ENCODE data around the gene MMP11. TPM values are rescaled to one million over a fixed set of nuclear protein-coding genes. Genes with fewer than 3 reads are reported as not detected.
A peak's percentile ranks its signal among the peaks of the same experiment; 100 is the strongest.

The MMP11 gene
- total RNA-seq, 4 donors from 2014 or later = 4.5 to 7.3 (median 5.6) TPM

DNA sequence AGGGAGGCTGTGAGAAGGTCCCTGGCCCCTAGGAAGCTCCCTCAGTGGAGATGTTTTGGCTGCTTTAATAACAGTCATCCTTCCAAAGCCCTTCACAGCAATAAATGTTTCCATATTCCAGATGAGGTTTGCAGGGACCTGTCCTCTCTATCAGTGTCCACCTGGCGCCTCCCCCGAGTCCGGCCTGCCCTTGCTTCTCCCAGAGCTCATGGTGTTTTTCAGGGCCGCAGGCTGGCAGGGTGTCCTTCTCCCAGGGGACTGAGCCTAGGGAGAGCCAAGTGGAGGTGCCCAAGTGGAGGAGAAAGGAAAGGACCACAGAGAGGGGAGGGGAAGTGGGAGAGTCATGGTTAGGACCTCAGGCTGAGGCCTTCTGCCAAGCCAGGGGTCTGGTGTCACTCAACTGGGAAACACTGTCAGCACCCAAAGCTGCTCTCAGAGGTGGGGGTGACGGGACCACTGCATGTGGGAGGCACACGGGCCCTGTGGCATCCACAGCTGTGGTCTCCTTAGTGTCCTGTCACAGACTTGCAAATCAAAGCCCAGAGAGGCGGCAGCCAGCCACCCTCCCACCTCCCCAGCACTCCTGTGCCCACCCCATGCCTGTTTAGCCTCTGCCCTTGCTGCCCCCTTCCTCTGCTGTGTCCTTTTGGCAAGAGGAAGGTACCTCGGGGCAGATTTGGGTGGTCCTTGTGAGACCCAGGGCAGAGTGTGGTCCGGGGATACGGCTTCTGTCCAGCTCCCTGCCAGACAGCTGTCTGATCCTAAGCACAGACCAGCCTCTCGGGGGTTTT, 59.8 kb downstream of the MMP11 start:
- 76 to 94% methylated on average over 5 to 9 of the region's 11 CpGs for WGBS, 2 donors
- no peak overlapping the region for H3K27ac ChIP-seq
- no peak overlapping the region for H3K4me3 ChIP-seq
- no peak for DNase-seq (ENCODE audit: low spot score in 2 of 2)
- peaks cover 0 to 93% (median 6%) of the 10 kb centered on the region in 3 donors for H3K36me3 ChIP-seq
- TF ChIP-seq POLR2A (IDR thresholded peaks at IDR 0.05) = no peak
- TF ChIP-seq, protein P1, sequence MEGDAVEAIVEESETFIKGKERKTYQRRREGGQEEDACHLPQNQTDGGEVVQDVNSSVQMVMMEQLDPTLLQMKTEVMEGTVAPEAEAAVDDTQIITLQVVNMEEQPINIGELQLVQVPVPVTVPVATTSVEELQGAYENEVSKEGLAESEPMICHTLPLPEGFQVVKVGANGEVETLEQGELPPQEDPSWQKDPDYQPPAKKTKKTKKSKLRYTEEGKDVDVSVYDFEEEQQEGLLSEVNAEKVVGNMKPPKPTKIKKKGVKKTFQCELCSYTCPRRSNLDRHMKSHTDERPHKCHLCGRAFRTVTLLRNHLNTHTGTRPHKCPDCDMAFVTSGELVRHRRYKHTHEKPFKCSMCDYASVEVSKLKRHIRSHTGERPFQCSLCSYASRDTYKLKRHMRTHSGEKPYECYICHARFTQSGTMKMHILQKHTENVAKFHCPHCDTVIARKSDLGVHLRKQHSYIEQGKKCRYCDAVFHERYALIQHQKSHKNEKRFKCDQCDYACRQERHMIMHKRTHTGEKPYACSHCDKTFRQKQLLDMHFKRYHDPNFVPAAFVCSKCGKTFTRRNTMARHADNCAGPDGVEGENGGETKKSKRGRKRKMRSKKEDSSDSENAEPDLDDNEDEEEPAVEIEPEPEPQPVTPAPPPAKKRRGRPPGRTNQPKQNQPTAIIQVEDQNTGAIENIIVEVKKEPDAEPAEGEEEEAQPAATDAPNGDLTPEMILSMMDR (IDR thresholded peaks at IDR 0.05) = no peak
- H3K27me3 ChIP-seq = no peaks in the 10 kb centered on the region
- H3K9me3 ChIP-seq = peaks cover 0 to 4% (median 0%) of the 10 kb centered on the region in 4 donors
- peaks cover 0 to 48% (median 6%) of the 10 kb centered on the region in 4 donors for H3K4me1 ChIP-seq

DNA sequence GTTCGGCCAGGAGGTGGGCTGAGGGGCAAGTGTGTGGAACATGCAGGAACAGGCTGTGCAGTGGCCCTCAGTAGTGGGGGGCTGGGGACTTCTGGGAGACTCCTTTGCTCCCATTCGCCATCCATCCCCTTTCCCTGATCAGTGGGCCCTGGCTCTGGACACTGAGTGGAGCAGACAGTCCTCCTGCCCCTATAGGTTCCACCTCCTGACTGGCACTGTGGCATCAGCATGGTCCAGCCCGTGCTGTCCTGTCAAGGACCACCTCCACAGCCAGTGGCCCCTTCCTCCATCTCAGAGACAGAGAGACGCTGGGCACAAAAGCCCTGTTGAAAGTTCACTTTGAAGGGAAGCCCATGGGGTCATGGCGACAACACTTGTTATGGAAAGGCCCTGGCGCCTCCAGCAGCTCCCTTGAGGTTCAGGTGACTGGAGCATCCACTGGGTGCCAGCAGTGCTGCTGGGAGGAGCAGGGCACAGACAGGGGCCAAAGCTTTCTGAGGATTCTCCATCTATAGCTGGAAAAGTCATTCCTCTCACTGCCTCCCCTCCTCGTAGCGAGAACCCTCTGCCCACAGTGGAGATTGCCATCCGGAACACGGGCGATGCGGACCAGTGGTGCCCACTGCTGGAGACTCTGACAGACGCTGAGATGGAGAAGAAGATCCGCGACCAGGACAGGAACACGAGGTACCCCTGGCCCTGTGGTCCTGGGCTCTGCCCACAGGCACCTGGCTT, 60.5 kb downstream of the MMP11 start:
- H3K36me3 ChIP-seq = peaks cover 0 to 85% (median 6%) of the 10 kb centered on the region in 3 donors
- peaks cover 0 to 4% (median 0%) of the 10 kb centered on the region in 4 donors for H3K9me3 ChIP-seq
- H3K27ac ChIP-seq = peak overlapping the region in 1 of 4 donors; percentile 56
- TF ChIP-seq EP300 (IDR thresholded peaks at IDR 0.05) (no peak), POLR2A (IDR thresholded peaks at IDR 0.05) (no peak)
- TF ChIP-seq, protein P1 (IDR thresholded peaks at IDR 0.05) = no peak
- no peak overlapping the region for H3K4me3 ChIP-seq
- H3K4me1 ChIP-seq = peaks cover 0 to 56% (median 7%) of the 10 kb centered on the region in 4 donors
- 89 to 91% methylated on average over 13 to 16 of the region's 16 CpGs for WGBS, 2 donors
- H3K27me3 ChIP-seq = no peaks in the 10 kb centered on the region
- DNase-seq (ENCODE audit: low spot score in 2 of 2) = no peak

Other genes with a start within 250 kb of the MMP11 start
- not detected for gene IGLL1, start 192.6 kb upstream of the MMP11 start, total RNA-seq
- gene DRICH1, start 140.5 kb upstream of the MMP11 start, total RNA-seq = 1 to 10 TPM in 1 of 4 donors, not detected in 3; 1.7 TPM
- gene RGL4, start 81.8 kb upstream of the MMP11 start, total RNA-seq = not detected
- 1 to 10 TPM; 4.1 to 7.4 (median 6.0) TPM for gene ZNF70, start 21.7 kb upstream of the MMP11 start, total RNA-seq
- gene VPREB3, start 18.4 kb upstream of the MMP11 start, total RNA-seq = not detected
- under 1 TPM in 1 of 4 donors, not detected in 3; 0.44 TPM for gene C22orf15, start 9.9 kb upstream of the MMP11 start, total RNA-seq
- 10 to 100 TPM in 1 of 4 donors, 1 to 10 TPM in 2, not detected in 1; 3.7 to 14.0 (median 9.6) TPM for gene CHCHD10, start 4.9 kb upstream of the MMP11 start, total RNA-seq
- 10 to 100 TPM; 31.5 to 53.4 (median 43.8) TPM for gene SMARCB1, start 14.1 kb downstream of the MMP11 start, total RNA-seq
- gene DERL3, start 66.2 kb downstream of the MMP11 start, total RNA-seq = 1 to 10 TPM in 1 of 4 donors, under 1 TPM in 1, not detected in 2; 0.60 to 2.3 TPM
- gene SLC2A11, start 85.0 kb downstream of the MMP11 start, total RNA-seq = 10 to 100 TPM in 3 of 4 donors, 1 to 10 TPM in 1; 6.9 to 28.9 (median 13.4) TPM
- 100 to 1,000 TPM; 160 to 481 (median 281) TPM for gene MIF, start 121.5 kb downstream of the MMP11 start, total RNA-seq
- gene GSTT2B, start 188.3 kb downstream of the MMP11 start, total RNA-seq = 10 to 100 TPM in 2 of 4 donors, 1 to 10 TPM in 1, under 1 TPM in 1; 0.66 to 17.8 (median 8.7) TPM
- 1 to 10 TPM in 3 of 4 donors, not detected in 1; 2.4 to 4.6 (median 3.3) TPM for gene DDTL, start 194.0 kb downstream of the MMP11 start, total RNA-seq
- gene DDT, start 201.6 kb downstream of the MMP11 start, total RNA-seq = 100 to 1,000 TPM; 121 to 167 (median 131) TPM
- under 1 TPM in 2 of 4 donors, not detected in 2; 0.39 to 0.66 TPM for gene GSTT2, start 207.3 kb downstream of the MMP11 start, total RNA-seq
- gene GSTT4, start 232.6 kb downstream of the MMP11 start, total RNA-seq = not detected
- gene CABIN1, start 238.5 kb downstream of the MMP11 start, total RNA-seq = 10 to 100 TPM; 55.5 to 75.0 (median 63.8) TPM